Progenitor cell of endocrine pancreas (in vitro differentiated cells): Measurements from ENCODE around the gene OR2AG1. TPM values are rescaled to one million over a fixed set of nuclear protein-coding genes. Genes with fewer than 3 reads are reported as not detected.

ENCODE experiments used
- DNase-seq: peaks from one replicate; pipeline ENCODE4 v3.0.0; 2021; ENCODE audit warnings: low spot score; ENCODE audit not compliant: unreplicated experiment
- H3K27ac Mint-ChIP-seq: 2 replicates; pipeline ENCODE4 v1.8.0; 2021; ENCODE audit warnings: mild to moderate bottlenecking, moderate library complexity, mixed read lengths
- H3K27me3 Mint-ChIP-seq: 2 replicates; pipeline ENCODE4 v1.8.0; 2021; ENCODE audit warnings: mixed read lengths
- H3K36me3 Mint-ChIP-seq: 2 replicates; pipeline ENCODE4 v1.8.0; 2022; ENCODE audit warnings: mixed read lengths; ENCODE audit not compliant: insufficient read depth
- H3K4me1 Mint-ChIP-seq: 2 replicates; pipeline ENCODE4 v1.8.0; 2021; ENCODE audit warnings: low read depth, mixed read lengths
- H3K4me3 Mint-ChIP-seq: 2 replicates; pipeline ENCODE4 v1.8.0; 2021; ENCODE audit warnings: low read depth, mild to moderate bottlenecking, moderate library complexity, mixed read lengths
- H3K9me3 Mint-ChIP-seq: 2 replicates; pipeline ENCODE4 v1.8.0; 2021; ENCODE audit warnings: low read depth, mixed read lengths
- total RNA-seq: library from RNA; stranded (reverse); gene quantifications from 2 replicates; pipeline ENCODE4 v1.2.1, GENCODE V29; 2021
- TF ChIP-seq, protein P1 (sequence below): fragments of 200-600 bp; sonication (generic); IDR thresholded peaks from one replicate; pipeline ENCODE4 v1.5.0; 2021; ENCODE audit warnings: antibody characterized with exemption, mild to moderate bottlenecking; ENCODE audit not compliant: unreplicated experiment

OR2AG1 gene
- total RNA-seq, 1 donor from 2014 or later, result not detected

DNA sequence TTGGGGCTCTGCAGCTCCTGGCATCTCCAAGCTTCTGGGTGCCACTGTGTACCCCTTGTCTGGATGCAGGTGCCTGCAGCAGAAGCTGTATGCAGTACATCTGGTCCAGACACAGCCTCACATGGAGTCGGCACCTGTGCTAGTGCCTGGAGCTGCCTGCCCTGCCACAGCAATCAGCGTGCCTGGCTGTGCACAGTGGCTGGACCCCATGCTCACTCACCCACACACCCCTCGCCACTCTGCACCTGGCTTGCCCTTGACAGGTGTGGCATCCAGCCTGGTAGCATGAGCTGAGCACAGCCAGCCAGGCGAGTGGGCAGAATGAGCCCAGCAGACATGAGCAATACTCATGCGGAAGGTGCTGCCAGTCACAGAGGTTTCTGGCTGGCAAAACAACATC, 36.1 kb downstream of the OR2AG1 start:
- no peak overlapping the region for H3K27ac Mint-ChIP-seq
- no peaks in the 10 kb centered on the region for H3K36me3 Mint-ChIP-seq
- H3K9me3 Mint-ChIP-seq, result peaks cover 6% of the 10 kb centered on the region
- no peaks in the 10 kb centered on the region for H3K4me1 Mint-ChIP-seq
- H3K27me3 Mint-ChIP-seq, result peaks cover 2% of the 10 kb centered on the region
- TF ChIP-seq, protein P1, sequence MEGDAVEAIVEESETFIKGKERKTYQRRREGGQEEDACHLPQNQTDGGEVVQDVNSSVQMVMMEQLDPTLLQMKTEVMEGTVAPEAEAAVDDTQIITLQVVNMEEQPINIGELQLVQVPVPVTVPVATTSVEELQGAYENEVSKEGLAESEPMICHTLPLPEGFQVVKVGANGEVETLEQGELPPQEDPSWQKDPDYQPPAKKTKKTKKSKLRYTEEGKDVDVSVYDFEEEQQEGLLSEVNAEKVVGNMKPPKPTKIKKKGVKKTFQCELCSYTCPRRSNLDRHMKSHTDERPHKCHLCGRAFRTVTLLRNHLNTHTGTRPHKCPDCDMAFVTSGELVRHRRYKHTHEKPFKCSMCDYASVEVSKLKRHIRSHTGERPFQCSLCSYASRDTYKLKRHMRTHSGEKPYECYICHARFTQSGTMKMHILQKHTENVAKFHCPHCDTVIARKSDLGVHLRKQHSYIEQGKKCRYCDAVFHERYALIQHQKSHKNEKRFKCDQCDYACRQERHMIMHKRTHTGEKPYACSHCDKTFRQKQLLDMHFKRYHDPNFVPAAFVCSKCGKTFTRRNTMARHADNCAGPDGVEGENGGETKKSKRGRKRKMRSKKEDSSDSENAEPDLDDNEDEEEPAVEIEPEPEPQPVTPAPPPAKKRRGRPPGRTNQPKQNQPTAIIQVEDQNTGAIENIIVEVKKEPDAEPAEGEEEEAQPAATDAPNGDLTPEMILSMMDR, result no peak
- H3K4me3 Mint-ChIP-seq, result no peak overlapping the region
- no peak for DNase-seq

DNA sequence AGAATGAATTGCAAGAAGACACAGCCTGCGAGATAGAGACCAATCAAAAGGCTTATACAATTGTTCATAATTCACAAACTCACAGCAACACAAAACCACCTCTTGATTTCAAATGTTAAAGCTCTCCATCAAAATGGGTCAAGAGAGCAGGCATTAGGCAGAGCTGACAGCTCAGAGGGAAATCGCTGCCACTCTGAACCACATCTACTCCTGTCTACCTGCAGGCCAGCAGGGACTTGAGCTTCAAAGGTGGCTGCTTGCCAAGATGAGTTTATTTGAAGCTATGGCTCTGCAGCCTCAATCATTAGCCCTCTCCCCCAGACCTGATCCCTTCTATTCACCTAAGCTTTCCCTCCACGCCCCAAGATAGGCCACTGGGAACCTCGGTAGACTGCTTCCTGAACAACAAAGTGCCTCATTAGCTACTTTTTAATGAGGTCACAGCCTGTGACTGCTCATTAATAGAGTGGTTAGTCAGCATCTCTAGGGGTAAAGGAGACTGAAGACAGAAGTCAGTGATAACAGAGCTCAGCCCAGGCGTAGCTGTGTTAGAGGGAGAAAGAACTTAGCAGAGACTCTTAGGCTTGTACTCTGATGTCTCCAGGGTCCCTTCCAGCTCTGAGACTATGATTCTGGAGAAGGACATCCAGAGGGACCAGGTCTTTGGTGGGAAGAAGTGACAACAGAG, 41.5 kb downstream of the OR2AG1 start:
- H3K27me3 Mint-ChIP-seq, result no peaks in the 10 kb centered on the region
- no peak overlapping the region for H3K27ac Mint-ChIP-seq
- H3K4me3 Mint-ChIP-seq, result no peak overlapping the region
- no peaks in the 10 kb centered on the region for H3K4me1 Mint-ChIP-seq
- no peak for DNase-seq
- H3K9me3 Mint-ChIP-seq, result peaks cover 6% of the 10 kb centered on the region
- TF ChIP-seq, protein P1, result no peak
- H3K36me3 Mint-ChIP-seq, result no peaks in the 10 kb centered on the region

- Mint-ChIP-seq H3K9me3 (peaks cover 1% of the 10 kb centered on the region), H3K36me3 (no peaks in the 10 kb centered on the region), H3K27ac (no peak overlapping the region), H3K4me3 (no peak overlapping the region), H3K27me3 (no peaks in the 10 kb centered on the region), H3K4me1 (no peaks in the 10 kb centered on the region)
- TF ChIP-seq, protein P1, result no peak
- no peak for DNase-seq
Observed at GRCh38 chr11:6825231-6825744, 42.5 kb downstream of the OR2AG1 start.

GRCh38 chr11:6828103-6828502, 45.3 kb downstream of the OR2AG1 start:
- Mint-ChIP-seq H3K4me3 (no peak overlapping the region), H3K4me1 (no peaks in the 10 kb centered on the region), H3K36me3 (no peaks in the 10 kb centered on the region), H3K27me3 (no peaks in the 10 kb centered on the region), H3K9me3 (no peaks in the 10 kb centered on the region), H3K27ac (no peak overlapping the region)
- no peak for DNase-seq
- TF ChIP-seq, protein P1, result no peak

GRCh38 chr11:6833356-6833755, 50.5 kb downstream of the OR2AG1 start:
- no peaks in the 10 kb centered on the region for H3K27me3 Mint-ChIP-seq
- H3K9me3 Mint-ChIP-seq, result no peaks in the 10 kb centered on the region
- no peak overlapping the region for H3K27ac Mint-ChIP-seq
- H3K36me3 Mint-ChIP-seq, result no peaks in the 10 kb centered on the region
- DNase-seq, result no peak
- no peak overlapping the region for H3K4me3 Mint-ChIP-seq
- no peaks in the 10 kb centered on the region for H3K4me1 Mint-ChIP-seq
- TF ChIP-seq, protein P1, result no peak
